Measurements from ENCODE around the gene PRDM12. TPM values are rescaled to one million over a fixed set of nuclear protein-coding genes. Genes with fewer than 3 reads are reported as not detected.

The PRDM12 gene
- total and polyA plus RNA-seq, 2 of the 8 experiments (the other 6 are each of a cell fraction or from before 2014, with no cell fraction given) = 0.14 to 0.22 TPM

DNA sequence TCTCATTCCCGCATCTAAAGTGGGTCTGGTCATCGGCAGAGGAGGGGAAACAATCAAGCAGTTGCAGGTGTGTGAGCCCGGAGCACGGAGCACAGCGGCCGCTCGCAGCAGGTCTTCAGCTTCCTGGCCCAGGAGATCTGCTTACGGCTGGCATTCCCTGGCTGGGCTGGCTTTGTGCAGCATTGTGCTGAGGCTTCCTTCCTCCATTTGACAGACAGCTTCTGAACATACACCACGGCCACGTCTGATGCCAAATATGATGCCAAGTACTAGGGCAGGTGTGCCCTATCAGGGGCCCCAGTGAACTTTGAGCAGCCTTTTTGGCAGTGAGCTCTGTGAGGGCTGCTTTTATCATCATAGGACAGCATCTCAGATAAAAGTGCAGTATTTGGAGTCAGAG, 47.9 kb upstream of the PRDM12 start:
- no peak overlapping the region for H2AK5ac ChIP-seq (ENCODE audit: low read depth, low read length)
- CTCF ChIA-PET (ENCODE audit: partially characterized antibody) = interaction anchor here (0.9 to 2.3 kb wide), 7 partner anchors 8 to 158 kb away, joined by 3 to 13 read pairs (median 4); no protein-coding TSS in a partner anchor

More for the DNA sequence above, 47.9 kb upstream of the PRDM12 start:
- TF ChIP-seq BCL11A (IDR thresholded peaks at IDR 0.05; ENCODE audit: low read depth in 2 of 2, low read length in 2 of 2) (no peak), POLR2A (IDR thresholded peaks at IDR 0.05; ENCODE audit: control extremely low read depth in 1 of 2, low read depth in 2 of 2, low read length in 2 of 2) (no peak)
- H2BK20ac ChIP-seq (ENCODE audit: low read length) = no peak overlapping the region
- H4K5ac ChIP-seq (ENCODE audit: insufficient read length, low read depth, low read length) = no peak overlapping the region
- no peaks in the 10 kb centered on the region for H3K27me3 ChIP-seq (replicated peaks in 1 of 4; ENCODE audit: control insufficient read depth in 3 of 4, extremely low read depth in 1 of 4, insufficient read depth in 3 of 4, low read length in 3 of 4)
- H2BK5ac ChIP-seq (ENCODE audit: low read depth, low read length) = no peak overlapping the region
- no peak overlapping the region for H2BK120ac ChIP-seq (replicated peaks; ENCODE audit: low read depth, low read length)
- no peak overlapping the region for H3K56ac ChIP-seq (replicated peaks; ENCODE audit: insufficient read length, low read depth, low read length)
- no peaks in the 10 kb centered on the region for H3K9me3 ChIP-seq (ENCODE audit: insufficient read depth in 2 of 2, low read depth in 1 of 2, low read length in 1 of 2)
- H2BK15ac ChIP-seq (ENCODE audit: low read length) = no peak overlapping the region
- no peak overlapping the region for H3K23ac ChIP-seq (ENCODE audit: insufficient read length)
- H3K36me3 ChIP-seq (ENCODE audit: control insufficient read depth in 2 of 4, insufficient read depth in 4 of 4, low read length in 3 of 4) = peaks cover 39 to 87% (median 81%) of the 10 kb centered on the region in 4 experiments
- no peak overlapping the region for H3K14ac ChIP-seq (ENCODE audit: insufficient read length)
- no peaks in the 10 kb centered on the region; a peak in 1 of 4 replicates for H3K79me2 ChIP-seq (ENCODE audit: control insufficient read depth in 1 of 2, insufficient read depth in 2 of 2, low read length in 2 of 2)
- DNase-seq (ENCODE audit: low read depth in 1 of 2, low spot score in 2 of 2) = no peak
- WGBS, 2 experiments (ENCODE audit: extremely low coverage in 1 of 2, insufficient coverage in 1 of 2, insufficient read length in 1 of 2, insufficient replicate concordance in 2 of 2, low coverage in 1 of 2, low lambda C conversion rate in 2 of 2, missing lambda C conversion rate in 1 of 2) = 90% methylated on average over 10 of the region's 10 CpGs; no CpG with 5 or more reads in 1 of the 2 experiments
- no peak for FAIRE-seq
- POLR2A ChIA-PET (ENCODE audit: partially characterized antibody) = interaction anchor here (1.0 to 1.5 kb wide), 4 partner anchors 10 to 39 kb away, joined by 3 to 5 read pairs (median 4); no protein-coding TSS in a partner anchor
- H2BK12ac ChIP-seq (ENCODE audit: low read depth, low read length) = no peak overlapping the region
- no peaks in the 10 kb centered on the region for H3K23me2 ChIP-seq (ENCODE audit: low read depth, low read length)
- no peak overlapping the region for H3K27ac ChIP-seq (ENCODE audit: low read depth, low read length)
- H4K8ac ChIP-seq (ENCODE audit: extremely low read depth, insufficient read depth, low read length) = no peak overlapping the region
- H3K79me1 ChIP-seq (ENCODE audit: low read depth, low read length) = no peaks in the 10 kb centered on the region; the same call in 1 of the 2 replicates
- H3K4me1 ChIP-seq (replicated peaks in 1 of 4; ENCODE audit: control insufficient read depth in 3 of 4, insufficient read depth in 4 of 4, low read length in 3 of 4) = no peaks in the 10 kb centered on the region
- no peak overlapping the region for H3K9ac ChIP-seq (replicated peaks in 1 of 4; ENCODE audit: extremely low read depth in 1 of 4, low read depth in 3 of 4, low read length in 3 of 4)
- H2AFZ ChIP-seq (ENCODE audit: low read length) = no peak overlapping the region
- no peak overlapping the region for H3K4ac ChIP-seq (replicated peaks; ENCODE audit: insufficient read length, low read depth, low read length)
- no peak overlapping the region for H3K18ac ChIP-seq (ENCODE audit: extremely low read depth, low read length)
- no peak overlapping the region for H3K4me2 ChIP-seq (ENCODE audit: insufficient read depth in 1 of 2, low read depth in 2 of 2, low read length in 2 of 2)
- peaks cover 0 to 11% of the 10 kb centered on the region in 2 experiments for H4K20me1 ChIP-seq (replicated peaks in 1 of 2; ENCODE audit: control insufficient read depth in 1 of 2, insufficient read depth in 2 of 2, low read length in 2 of 2)
- H4K91ac ChIP-seq (replicated peaks; ENCODE audit: insufficient read length, low read length) = no peak overlapping the region
- no peak overlapping the region for H3K4me3 ChIP-seq (ENCODE audit: extremely low read depth in 1 of 4, insufficient read depth in 2 of 4, low read depth in 3 of 4, low read length in 4 of 4)
